Stimulated activated naive CD4-positive, alpha-beta T cell treated with Interleukin-2 at 50 U/mL for 16 hours (primary cell): ENCODE measurements around the gene ADARB2.

Experiments used
- DNase-seq: peaks from one replicate; lab custom pipeline; 2025; lab: John Stamatoyannopoulos, UW

The ADARB2 gene

DNA sequence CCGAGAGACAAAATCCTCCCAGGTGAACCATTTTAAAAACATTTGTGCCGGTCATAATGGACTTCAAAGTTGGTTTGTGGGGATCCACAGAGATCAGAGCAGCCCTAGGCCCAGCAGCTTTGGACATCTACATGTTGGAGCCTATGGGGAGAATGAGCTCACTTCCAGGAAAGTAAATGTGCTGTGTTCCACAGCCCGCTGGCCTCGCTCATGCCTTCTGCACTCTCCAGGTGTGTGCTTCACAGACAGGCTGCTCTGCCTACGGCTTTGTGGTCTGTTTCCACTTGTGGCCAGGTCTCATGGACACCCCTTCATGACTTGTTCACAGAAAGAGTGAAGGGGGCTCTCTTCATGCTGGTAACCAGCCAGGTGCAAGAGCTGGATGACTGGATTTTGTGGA is 141.6 kb downstream of the ADARB2 start:
- DNase-seq, result no peak

DNA sequence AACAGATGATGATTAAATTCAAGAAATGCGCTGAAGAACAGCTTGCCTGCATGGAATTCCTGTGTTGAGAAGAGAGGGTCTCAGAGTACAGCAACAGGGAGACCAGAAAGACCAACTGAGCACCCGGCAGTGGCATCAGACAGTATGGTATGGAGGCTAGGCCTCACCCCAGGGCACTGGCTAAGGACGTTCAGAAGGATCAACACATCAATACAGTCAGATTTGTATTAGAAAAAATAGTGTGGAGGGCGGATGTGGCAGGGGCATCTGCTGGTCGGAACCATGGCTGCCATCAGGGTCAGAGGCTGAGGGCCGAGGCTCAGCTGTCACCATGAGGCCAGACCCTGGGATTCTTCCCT is 142.1 kb downstream of the ADARB2 start:
- no peak for DNase-seq

DNA sequence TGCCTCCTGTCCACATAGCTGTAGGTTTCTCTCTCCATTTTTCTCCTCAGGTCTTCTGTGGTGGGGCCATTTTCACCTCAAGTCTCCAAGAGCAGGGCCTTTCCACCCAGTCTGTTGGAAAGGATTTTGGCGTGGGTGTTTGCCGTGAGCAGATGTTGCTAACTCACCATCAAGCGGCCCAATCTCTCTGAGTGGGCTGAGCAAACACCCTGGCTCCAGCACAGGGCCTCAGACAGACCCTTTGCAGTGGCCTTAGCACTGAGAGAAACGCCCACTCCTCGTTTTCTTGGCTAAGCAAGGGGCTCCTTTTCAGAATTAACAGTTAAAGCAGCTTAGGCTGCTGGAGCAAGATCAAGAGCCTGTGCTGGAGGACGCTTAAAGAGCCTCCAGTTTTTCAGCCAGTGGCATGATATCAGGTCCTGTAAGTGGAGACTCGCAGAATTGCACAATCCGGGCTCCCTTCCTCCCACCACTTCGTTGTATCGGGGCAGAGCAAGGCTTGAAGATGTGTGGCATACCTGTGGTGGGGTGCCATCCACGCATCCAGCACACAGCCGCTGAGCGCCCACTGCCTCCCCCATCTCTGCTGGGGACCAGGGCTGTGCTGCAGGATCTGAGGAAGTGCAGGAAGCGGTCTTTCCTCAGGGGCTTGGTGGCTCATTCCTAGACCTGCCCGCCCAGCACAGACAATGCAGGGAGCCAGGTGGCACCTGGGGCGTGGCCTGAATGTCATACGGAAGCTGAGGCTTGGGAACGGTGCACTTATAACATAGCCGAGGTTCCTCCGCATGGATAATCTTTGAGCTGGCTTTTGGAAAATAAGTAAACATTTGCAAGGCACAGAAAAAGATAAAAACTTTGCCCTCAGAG is 142.7 kb downstream of the ADARB2 start:
- DNase-seq, result no peak

DNA sequence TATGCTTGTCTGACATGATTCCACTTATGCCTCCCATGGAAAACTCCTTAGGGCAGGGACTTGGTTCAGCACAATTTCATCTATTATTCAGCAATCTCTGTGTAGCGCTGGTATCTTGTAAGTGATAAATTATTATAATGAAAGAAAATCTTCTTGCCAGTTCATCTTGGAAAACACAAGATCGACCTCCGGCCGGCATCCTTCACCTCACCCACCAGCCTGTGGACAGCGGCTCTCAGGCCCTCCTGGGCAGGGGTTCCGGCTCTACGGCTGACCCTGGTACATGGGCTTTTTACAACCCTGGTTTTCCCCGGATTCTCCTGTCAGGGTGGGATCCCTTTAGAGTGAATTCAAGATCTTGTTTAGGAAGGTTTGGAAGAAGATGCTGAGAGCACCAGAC is 145.6 kb downstream of the ADARB2 start:
- DNase-seq, result no peak

DNA sequence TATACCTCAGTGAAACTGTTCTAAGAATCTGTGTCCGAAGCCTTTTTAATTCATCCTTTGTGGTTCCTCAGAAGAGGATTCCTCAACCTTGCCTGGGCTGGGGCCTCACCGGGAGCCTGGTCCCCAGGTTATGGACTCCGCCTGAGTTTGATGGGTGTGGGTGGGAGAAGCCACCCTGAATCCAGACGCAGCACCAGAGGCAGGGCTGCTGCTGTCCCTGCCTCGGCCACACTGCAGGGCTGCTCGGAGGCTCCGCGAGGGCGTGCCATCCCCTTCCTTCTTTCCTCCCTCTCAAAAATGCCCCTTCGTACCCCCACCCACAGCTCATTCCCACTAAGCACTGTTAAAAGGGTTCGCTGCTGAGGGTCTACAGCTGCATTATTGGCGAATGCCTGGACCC is 146.3 kb downstream of the ADARB2 start:
- DNase-seq, result no peak

DNA sequence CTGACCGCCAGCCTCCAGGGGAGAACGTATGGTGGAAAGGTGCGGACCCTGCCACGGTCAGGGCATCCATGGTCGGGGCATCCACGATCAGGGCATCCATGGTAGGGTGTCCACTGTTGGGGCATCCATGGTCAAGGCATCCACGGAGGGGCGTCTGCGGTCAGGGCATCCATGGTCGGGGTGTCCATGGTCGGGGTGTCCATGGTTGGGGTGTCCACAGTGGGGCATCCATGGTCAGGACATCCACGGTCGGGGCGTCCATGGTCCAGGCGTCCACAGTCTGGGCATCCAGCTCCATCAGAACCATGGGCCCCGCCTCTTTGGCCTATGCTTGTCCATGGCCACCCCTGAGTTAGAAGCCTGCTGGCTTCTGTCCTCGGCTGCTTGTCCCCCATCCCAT is 148.1 kb downstream of the ADARB2 start:
- DNase-seq, result no peak

DNA sequence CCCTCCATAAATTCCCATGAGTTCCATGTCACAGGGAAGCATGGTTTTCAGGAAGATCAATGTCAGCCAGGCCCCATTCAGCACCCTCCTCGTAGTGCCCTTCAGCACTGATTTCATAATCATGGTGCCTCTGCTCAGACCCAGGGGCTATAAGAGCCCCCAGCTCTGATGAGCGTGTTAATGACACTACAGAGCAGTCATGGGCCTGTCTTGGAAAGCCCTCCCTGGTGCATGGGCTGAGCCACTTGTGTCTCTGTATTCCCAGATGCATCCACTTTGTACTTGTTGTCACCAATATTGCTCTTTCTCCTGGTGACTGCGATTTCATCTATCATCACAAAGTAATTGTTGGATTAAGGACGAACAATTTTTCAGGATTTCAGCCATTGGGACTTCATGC is 154.6 kb downstream of the ADARB2 start:
- DNase-seq, result no peak

DNA sequence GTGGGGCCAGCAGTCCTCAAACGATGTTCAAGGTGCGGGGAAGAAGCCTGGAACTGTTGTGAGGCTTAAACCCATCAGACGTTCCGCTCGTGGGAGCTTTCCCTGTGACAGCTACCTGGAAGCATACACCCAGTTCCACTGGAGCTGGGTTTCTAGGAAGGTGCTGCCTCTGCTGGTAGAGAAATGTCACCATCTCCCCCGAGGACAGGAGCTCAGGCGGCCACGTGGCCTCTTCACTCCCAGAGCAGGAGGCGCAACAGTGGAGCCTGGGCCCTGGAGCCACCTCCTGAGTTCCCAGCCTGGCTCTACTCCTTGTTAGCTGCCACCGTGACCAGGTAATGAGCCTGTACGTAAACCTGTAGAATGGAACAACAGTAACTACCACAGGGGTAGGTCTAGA is 156.1 kb downstream of the ADARB2 start:
- DNase-seq, result no peak

DNA sequence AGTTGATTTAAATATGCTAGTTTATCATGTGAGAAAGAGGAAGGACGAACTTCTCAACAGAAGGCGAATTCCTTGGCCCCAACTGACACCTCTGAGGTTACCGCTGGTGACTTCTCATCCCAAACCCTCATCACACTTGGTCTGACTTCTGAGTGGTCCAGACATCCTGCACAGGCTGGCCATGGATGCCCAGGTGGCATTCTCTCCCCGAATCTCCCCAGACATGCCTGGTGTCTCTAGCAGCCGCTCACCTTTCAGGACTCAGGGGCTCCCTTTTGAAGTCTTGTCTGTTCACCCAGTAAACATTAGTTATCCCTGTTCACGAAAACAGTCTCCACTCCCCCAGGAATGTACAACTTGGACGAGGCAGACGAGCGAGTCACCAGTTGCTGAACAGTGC is 157.7 kb downstream of the ADARB2 start:
- DNase-seq, result no peak

DNA sequence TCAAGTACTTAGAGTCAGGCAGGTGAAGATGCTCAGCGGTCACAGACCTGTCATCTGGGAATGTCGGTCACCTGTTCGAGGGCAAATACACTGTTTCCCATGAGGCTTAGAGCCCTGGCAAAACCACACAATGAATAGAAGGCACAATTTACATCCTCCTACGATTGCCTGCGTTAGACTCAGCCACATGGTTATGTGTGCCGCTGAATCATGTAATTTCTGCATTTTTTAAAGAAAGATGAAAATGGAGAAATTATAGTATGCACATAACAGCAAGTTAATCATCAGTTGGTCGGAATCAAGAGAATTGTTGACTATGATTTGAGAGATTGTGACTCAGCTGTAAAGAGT is 158.2 kb downstream of the ADARB2 start:
- no peak for DNase-seq

DNA sequence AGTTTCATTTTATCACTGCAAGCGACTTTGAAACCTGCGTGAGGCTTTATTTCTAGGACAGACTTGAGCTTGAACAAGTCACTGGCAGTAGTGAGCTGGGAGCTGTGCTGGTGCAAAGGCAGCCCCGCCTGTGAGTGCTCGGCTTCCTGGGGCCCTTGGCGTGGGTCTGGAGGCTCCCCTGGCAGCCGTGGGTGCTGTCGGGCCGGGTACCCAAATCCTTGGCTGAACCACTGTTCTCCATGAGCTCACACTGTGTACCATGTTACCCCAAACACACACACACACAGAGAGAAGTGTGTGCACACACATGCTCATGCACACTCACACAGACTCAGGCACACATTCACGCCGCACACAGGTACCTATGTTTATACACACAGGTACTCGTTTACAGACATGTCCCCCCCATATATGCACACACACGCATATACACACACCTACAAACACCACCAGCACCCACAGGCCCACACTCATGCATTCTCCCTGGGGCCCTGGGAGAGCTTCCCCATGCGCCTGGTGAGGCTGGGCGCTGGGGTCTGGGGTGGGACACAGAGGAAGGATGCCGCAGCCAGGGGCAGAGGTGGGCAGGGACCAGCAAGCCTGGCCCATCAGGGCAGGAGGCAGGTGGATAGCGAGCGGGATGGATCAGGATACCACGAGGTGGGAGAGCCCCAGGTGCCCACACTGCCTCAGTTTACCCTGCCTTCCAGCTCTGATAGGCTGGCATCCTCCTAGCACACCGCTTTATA is 158.8 kb downstream of the ADARB2 start:
- DNase-seq, result no peak

DNA sequence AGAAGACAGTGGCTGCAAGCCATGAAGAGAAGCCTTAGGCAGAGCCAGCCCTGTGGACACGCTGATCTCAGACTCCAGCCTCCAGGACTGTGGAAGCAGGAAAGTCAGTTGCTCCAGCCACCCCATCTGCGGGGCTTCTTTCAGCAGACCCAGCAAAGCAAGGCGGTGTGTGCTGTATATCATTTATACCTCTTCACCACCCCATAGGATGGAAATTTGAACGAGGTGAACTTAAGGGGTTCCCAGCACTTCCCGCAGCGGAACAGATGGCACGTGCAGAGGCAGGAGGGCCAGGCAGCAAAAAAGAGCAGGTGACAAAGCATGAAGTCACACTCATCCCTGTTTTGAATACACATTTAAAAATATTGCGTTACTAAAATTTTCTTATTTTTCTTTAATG is 159.4 kb downstream of the ADARB2 start:
- no peak for DNase-seq

DNA sequence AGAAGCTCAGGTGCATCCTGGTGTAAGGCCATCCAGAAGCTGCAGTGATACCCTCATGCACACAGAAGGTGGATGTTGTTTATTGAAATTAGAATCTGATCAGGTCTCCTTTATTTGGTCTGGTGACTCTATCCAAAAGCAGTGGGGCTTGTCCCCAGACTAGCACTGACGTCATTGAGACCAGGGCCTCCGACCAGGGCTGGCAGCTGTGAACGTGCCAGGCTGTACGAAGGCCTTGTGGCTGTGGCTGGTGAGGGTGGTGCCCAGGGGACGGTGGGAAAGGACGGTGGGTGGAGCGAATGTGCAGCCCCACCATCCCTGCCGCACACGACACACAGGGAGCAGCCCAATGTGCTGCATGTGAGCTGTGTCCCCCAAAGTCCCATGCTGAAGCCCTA is 160.0 kb downstream of the ADARB2 start:
- no peak for DNase-seq

DNA sequence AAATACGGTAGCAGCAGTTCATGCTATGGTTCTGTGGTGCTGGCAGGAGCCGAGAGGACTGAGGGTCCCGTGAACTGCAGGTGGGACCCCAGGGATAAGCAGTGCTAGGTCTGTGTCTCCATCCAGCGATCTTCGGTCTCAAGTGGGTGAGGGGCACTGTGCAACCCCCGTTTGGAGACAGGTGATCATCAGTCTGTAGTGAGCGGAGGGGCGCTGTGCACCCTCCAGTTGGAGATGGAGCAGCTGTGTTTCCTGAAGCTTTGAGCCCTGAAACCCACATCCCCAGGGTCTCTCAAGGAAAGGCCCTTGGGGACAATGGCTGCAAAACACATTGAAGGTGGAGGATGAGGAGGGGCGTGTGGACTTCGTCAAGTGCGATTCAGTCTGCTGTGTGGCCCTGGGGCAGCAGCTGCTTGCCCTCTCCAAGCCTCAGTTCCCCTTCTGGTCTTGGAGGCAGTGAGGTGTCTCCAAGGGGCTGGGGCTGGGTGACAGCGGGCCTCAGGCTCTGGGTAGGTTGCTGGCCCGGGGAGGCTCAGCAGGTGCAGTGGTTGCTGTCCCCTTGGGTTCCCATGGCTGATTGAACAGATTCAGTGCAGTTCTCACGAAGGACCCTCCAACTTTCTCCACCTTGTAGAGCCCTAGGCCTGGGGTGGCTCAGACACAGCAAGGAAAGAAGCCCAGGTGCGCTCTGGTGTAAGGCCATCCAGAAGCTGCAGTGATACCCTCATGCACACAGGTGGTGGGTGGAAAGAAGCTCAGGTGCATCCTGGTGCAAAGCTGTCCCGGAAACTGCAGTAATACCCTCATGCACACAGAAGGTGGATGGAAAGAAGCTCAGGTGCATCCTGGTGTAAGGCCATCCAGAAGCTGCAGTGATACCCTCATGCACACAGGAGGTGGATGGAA is 160.6 kb downstream of the ADARB2 start:
- no peak for DNase-seq

DNA sequence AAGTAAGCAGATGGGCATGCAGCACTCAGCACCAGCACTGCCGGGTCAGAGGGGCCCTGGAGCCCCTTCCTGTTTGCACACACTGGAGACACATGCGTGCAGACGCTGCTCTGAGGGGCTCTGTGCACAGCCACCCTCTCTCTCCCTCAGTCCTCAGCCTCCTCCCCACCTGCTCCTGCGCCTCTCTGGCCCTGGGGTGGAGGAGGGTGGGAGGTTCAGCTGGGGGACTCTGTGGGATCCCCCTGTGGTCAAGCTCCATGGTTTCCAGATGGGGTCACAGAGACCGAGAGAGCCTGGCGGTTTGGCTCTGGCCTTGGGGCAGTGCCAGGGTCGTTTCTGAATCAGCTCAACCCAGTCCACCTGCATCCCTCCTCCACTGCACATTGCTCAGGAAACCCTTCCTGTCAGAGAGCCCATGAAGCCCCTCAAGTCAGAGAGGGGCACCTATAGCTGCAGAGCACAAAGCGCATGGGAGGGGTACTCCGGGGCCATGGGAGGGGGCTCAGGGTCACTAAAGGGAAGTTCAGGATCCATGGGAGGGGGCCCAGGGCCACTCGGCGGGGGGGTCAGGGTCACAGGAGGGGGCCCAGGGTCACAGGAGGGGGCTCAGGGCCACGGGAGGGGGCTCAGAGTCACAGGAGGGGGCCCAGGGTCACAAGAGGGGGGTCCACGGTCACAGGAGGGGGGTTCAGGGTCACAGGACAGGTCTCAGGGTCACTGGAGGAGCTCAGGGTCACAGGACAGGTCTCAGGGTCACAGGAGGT is 161.7 kb downstream of the ADARB2 start:
- no peak for DNase-seq

DNA sequence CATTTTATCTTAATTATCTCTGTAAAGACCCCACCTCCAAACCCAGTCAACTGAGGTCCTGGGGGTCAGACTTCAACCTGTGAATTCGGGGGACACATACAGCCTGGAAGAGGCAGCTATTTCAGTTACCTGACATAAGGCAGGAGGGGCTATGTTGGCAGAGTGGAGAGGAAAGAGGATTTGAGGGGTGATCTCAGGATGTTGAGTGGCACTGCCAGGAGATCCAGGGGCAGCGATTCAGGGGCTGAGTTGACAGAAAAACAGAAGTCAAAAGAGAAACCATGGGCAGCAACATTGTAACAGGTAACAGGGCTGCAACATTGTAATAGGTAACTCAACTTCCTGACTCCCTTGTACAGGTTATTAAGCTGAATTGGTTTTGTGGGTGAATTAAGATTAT is 162.6 kb downstream of the ADARB2 start:
- DNase-seq, result no peak

DNA sequence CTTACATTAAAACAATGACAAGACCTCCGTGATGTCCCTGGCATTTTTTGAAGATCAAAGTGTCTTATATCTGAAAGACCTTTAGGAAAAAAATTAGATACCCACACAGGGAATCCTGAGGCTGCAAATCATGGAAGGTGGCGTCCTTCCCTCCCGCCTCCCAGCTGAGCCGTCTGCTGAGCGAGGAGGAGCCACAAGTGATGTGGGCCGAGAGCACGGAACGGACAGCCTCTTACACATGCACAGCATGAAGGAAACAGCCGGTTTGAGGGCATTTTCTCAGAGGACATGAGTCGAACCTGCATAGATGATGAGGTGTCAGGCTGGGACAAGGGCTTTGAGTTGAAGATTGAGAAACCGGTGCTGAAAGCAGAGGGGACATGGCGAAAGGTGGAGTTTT is 163.3 kb downstream of the ADARB2 start:
- DNase-seq, result no peak

DNA sequence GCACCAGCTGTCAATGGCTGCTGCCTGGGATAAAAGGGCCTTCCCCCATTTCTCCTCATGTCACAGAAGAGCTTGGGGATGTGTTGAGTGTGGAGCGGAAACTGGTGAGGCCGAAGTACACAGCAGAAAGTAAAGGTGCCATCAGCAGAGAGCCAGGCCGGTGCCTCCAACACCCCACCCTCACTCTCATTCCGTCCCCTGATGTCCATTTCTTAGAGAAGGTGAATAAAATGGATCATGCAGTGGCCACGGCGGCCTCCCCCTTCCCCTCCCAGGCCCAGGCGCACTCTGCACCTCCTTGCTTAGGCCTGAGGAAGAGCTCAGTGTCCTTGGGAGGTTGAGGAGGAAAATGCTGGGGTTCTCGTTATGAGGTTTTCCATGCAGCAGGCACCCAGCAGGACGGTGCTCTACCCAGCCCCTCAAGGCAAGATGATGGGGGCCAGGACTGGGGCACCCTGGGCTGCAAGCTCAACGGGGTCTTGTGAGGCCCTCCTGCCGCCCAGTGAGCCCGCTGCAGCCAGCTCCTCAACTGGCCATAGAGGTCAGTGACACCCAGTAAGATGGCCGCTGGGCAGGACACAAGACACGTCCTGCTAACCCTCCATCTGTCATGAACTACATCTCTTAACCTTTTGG is 163.9 kb downstream of the ADARB2 start:
- no peak for DNase-seq

DNA sequence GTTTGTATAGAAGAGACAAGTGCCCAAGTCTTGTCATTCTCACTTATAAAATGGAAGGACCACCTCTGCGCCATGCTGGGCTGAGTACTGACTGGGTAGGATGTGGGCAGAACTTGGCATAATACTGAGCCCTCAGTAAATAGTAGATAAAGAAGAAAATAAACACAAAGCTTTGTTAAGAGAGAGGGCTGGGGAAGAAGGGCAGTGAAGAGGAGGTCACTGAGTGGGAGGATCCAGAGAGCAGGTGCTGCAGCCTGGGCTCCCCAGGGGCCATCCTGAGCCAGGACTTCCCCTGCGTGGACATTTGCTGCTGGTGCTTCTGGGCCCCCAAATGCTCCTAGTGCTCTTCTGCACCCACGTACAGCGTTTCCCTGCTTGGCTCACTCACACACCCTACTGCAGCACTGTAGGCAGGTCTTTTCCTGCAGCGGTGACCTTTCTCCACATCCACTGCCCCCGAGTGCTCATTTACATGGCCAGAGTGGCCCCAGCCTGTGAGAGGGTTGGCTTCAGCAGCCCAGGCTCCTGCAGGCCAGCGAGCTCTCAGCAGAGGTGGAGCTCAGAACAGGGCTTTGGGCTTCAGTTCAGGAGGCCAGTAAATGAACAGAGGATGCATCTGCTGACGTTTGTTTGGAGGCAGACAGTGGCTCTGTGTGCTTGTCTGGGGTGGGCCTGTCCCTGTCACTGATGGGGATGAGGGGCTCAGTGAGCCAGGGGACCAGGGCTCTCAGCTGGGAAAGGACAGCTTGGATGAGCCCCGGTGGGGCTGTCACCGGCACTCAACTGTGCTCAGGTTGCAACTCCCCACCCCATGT is 164.6 kb downstream of the ADARB2 start:
- DNase-seq, result no peak

DNA sequence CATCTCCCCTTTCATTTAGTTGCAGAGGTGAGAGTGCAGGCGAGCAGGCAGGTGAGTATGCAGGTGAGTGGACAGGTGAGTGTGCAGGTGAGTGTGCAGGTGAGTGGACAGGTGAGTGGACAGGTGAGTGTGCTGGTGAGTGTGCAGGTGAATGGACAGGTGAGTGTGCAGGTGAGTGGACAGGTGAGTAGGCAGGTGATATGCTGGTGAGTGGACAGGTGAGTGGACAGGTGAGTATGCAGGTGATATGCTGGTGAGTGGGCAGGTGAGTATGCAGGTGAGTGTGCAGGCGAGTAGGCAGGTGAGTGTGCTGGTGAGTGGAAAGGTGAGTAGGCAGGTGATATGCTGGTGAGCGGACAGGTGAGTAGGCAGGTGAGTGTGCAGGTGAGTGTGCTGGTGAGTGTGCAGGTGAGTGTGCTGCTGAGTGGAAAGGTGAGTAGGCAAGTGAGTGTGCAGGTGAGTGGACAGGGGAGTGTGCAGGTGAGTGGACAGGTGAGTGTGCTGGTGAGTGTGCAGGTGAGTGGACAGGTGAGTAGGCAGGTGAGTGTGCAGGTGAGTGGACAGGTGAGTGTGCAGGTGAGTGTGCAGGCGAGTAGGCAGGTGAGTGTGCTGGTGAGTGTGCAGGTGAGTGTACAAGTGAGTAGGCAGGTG is 165.6 kb downstream of the ADARB2 start:
- DNase-seq, result no peak
